ENCODE results near the gene ITGAL. TPM values are rescaled to one million over a fixed set of nuclear protein-coding genes. Genes with fewer than 3 reads are reported as not detected.
"Not testable (repeated sequence)": the region's sequence is repeated elsewhere in the genome, so short reads cannot be mapped to it uniquely, and the experiment has no call there.

ITGAL gene
- total RNA-seq, 1 donor from 2014 or later = 0.82 TPM

GRCh38 chr16:30490210-30490609 is 17.7 kb downstream of the ITGAL start:
- DNase-seq (ENCODE audit: low spot score in 2 of 2) (no peak), FAIRE-seq (no peak)

GRCh38 chr16:30491229-30491628 is 18.7 kb downstream of the ITGAL start:
- DNase-seq (ENCODE audit: low spot score in 2 of 2) (no peak), FAIRE-seq (no peak)

GRCh38 chr16:30491744-30492308 is 19.3 kb downstream of the ITGAL start:
- no peak for DNase-seq (ENCODE audit: low spot score in 2 of 2)
- no peak for FAIRE-seq

- DNase-seq (ENCODE audit: low spot score in 2 of 2) (no peak), FAIRE-seq (no peak)
Measured at GRCh38 chr16:30493941-30494488, 21.5 kb downstream of the ITGAL start.

- DNase-seq (ENCODE audit: low spot score in 2 of 2) = no peak
- no peak for FAIRE-seq
Measured at GRCh38 chr16:30494709-30495108, 22.2 kb downstream of the ITGAL start.

GRCh38 chr16:30499284-30499683 is 26.7 kb downstream of the ITGAL start:
- no peak for FAIRE-seq
- no peak for DNase-seq (ENCODE audit: low spot score in 2 of 2)

- no peak for DNase-seq (ENCODE audit: low spot score in 2 of 2)
- no peak for FAIRE-seq
Measured at GRCh38 chr16:30503403-30504296, 31.1 kb downstream of the ITGAL start.

GRCh38 chr16:30509081-30509765 is 36.7 kb downstream of the ITGAL start:
- FAIRE-seq (no peak), DNase-seq (ENCODE audit: low spot score in 2 of 2) (no peak)

GRCh38 chr16:30510376-30510938 is 37.9 kb downstream of the ITGAL start:
- DNase-seq (ENCODE audit: low spot score in 2 of 2) = no peak
- no peak for FAIRE-seq

- DNase-seq (ENCODE audit: low spot score in 2 of 2) (no peak), FAIRE-seq (no peak)
Measured at GRCh38 chr16:30511509-30511908, 39.0 kb downstream of the ITGAL start.

GRCh38 chr16:30515275-30515674 is 42.7 kb downstream of the ITGAL start:
- DNase-seq (ENCODE audit: low spot score in 2 of 2) = no peak
- FAIRE-seq = no peak

- DNase-seq (ENCODE audit: low spot score in 2 of 2) (no peak), FAIRE-seq (no peak)
Measured at GRCh38 chr16:30518552-30518951, 46.0 kb downstream of the ITGAL start.

GRCh38 chr16:30519120-30520049 is 46.8 kb downstream of the ITGAL start:
- DNase-seq (ENCODE audit: low spot score in 2 of 2) (no peak), FAIRE-seq (no peak)

- no peak for FAIRE-seq
- DNase-seq (ENCODE audit: low spot score in 2 of 2) = no peak
Measured at GRCh38 chr16:30521476-30521872, 48.9 kb downstream of the ITGAL start.

GRCh38 chr16:30521873-30522641 is 49.5 kb downstream of the ITGAL start:
- no peak for FAIRE-seq
- no peak for DNase-seq (ENCODE audit: low spot score in 2 of 2)

GRCh38 chr16:30522702-30523463 is 50.3 kb downstream of the ITGAL start:
- DNase-seq (ENCODE audit: low spot score in 2 of 2); FAIRE-seq: not testable (repeated sequence)

GRCh38 chr16:30523768-30524574 is 51.4 kb downstream of the ITGAL start:
- no peak for DNase-seq (ENCODE audit: low spot score in 2 of 2)

More at GRCh38 chr16:30523768-30524574, 51.4 kb downstream of the ITGAL start:
- FAIRE-seq = no peak

Data from frontal cortex (tissue), 4 donors.